Mesodermal cell (in vitro differentiated cells): ENCODE results near the gene RPL10A.

ENCODE experiments used
- H3K27ac ChIP-seq: 2 replicates; pipeline ENCODE4 v1.7.0; 2013; ENCODE audit warnings: mild to moderate bottlenecking, low read depth, low read length, moderate library complexity; ENCODE audit not compliant: severe bottlenecking
- H3K36me3 ChIP-seq: 2 replicates; pipeline ENCODE4 v1.7.1; 2013; ENCODE audit warnings: mild to moderate bottlenecking, low read length, moderate library complexity; ENCODE audit not compliant: control insufficient read depth, insufficient read depth
- H3K4me1 ChIP-seq: one replicate; pipeline ENCODE4 v1.7.1; 2013; ENCODE audit warnings: mild to moderate bottlenecking, low read length; ENCODE audit not compliant: insufficient read depth, control insufficient read depth, poor library complexity, severe bottlenecking
- H3K4me3 ChIP-seq: 2 replicates; pipeline ENCODE4 v1.7.0; 2013; ENCODE audit warnings: low read length, control low read depth, mild to moderate bottlenecking; ENCODE audit not compliant: insufficient read depth, poor library complexity, severe bottlenecking; ENCODE audit errors: extremely low read depth
- H3K9me3 ChIP-seq: 2 replicates; pipeline ENCODE4 v1.7.1; 2013; ENCODE audit warnings: mild to moderate bottlenecking, low read length, moderate library complexity; ENCODE audit not compliant: control insufficient read depth
- WGBS, 2 experiments: methylation state at CpG; one replicate each; pipeline ENCODE4 v1.1.5; 2013; ENCODE audit warnings: missing lambda C conversion rate in 2 of 2; ENCODE audit not compliant: insufficient coverage in 2 of 2; 5-methylcytosine and 5-hydroxymethylcytosine counted together

Gene RPL10A

GRCh38 chr6:35501784-35502183 is 33.6 kb downstream of the RPL10A start:
- Histone ChIP-seq H3K36me3 (no peaks in the 10 kb centered on the region), H3K9me3 (no peaks in the 10 kb centered on the region), H3K4me1 (peaks cover 16% of the 10 kb centered on the region), H3K27ac (no peak overlapping the region), H3K4me3 (no peak overlapping the region)
- 100% methylated on average over 2 of the region's 2 CpGs; no CpG with 5 or more reads in 1 of the 2 experiments for WGBS, 2 experiments

GRCh38 chr6:35503534-35503933 is 35.3 kb downstream of the RPL10A start:
- Histone ChIP-seq H3K36me3 (no peaks in the 10 kb centered on the region), H3K4me3 (no peak overlapping the region), H3K4me1 (peaks cover 12% of the 10 kb centered on the region), H3K9me3 (no peaks in the 10 kb centered on the region), H3K27ac (no peak overlapping the region)
- WGBS, 2 experiments, result 86 to 93% methylated on average over 11 to 13 of the region's 15 CpGs

- no peaks in the 10 kb centered on the region for H3K4me1 ChIP-seq
Observed at GRCh38 chr6:35505999-35506412, 37.8 kb downstream of the RPL10A start.

GRCh38 chr6:35506536-35506935 is 38.3 kb downstream of the RPL10A start:
- no peak overlapping the region for H3K27ac ChIP-seq
- no CpG with 5 or more reads among the region's 3 CpGs for WGBS, 2 experiments
- no peaks in the 10 kb centered on the region for H3K9me3 ChIP-seq
- H3K4me3 ChIP-seq, result no peak overlapping the region
- H3K36me3 ChIP-seq, result no peaks in the 10 kb centered on the region
- H3K4me1 ChIP-seq, result no peaks in the 10 kb centered on the region

More at GRCh38 chr6:35505999-35506412, 37.8 kb downstream of the RPL10A start:
- Histone ChIP-seq H3K27ac (no peak overlapping the region), H3K4me3 (no peak overlapping the region), H3K9me3 (no peaks in the 10 kb centered on the region), H3K36me3 (no peaks in the 10 kb centered on the region)
- 55 to 56% methylated on average over 14 to 15 of the region's 21 CpGs for WGBS, 2 experiments

- no peaks in the 10 kb centered on the region for H3K4me1 ChIP-seq
- H3K4me3 ChIP-seq, result no peak overlapping the region
- no peak overlapping the region for H3K27ac ChIP-seq
- WGBS, 2 experiments, result 100% methylated on average over 1 of the region's 2 CpGs; no CpG with 5 or more reads in 1 of the 2 experiments
- no peaks in the 10 kb centered on the region for H3K9me3 ChIP-seq
- no peaks in the 10 kb centered on the region for H3K36me3 ChIP-seq
Observed at GRCh38 chr6:35507221-35507620, 39.0 kb downstream of the RPL10A start.

GRCh38 chr6:35508027-35508426 is 39.8 kb downstream of the RPL10A start:
- no peaks in the 10 kb centered on the region for H3K9me3 ChIP-seq
- no peak overlapping the region for H3K27ac ChIP-seq
- no peaks in the 10 kb centered on the region for H3K4me1 ChIP-seq
- no peak overlapping the region for H3K4me3 ChIP-seq
- 43 to 64% methylated on average over 1 of the region's 2 CpGs for WGBS, 2 experiments
- H3K36me3 ChIP-seq, result no peaks in the 10 kb centered on the region

GRCh38 chr6:35508542-35508941 is 40.3 kb downstream of the RPL10A start:
- Histone ChIP-seq H3K36me3 (no peaks in the 10 kb centered on the region), H3K4me1 (no peaks in the 10 kb centered on the region), H3K4me3 (no peak overlapping the region), H3K27ac (no peak overlapping the region), H3K9me3 (no peaks in the 10 kb centered on the region)
- 45 to 100% methylated on average over 1 to 4 of the region's 5 CpGs for WGBS, 2 experiments

- Histone ChIP-seq H3K4me3 (no peak overlapping the region), H3K36me3 (no peaks in the 10 kb centered on the region), H3K4me1 (no peaks in the 10 kb centered on the region), H3K27ac (no peak overlapping the region), H3K9me3 (no peaks in the 10 kb centered on the region)
- 77 to 89% methylated on average over 3 of the region's 7 CpGs for WGBS, 2 experiments
Observed at GRCh38 chr6:35510916-35511561, 42.8 kb downstream of the RPL10A start.

- Histone ChIP-seq H3K27ac (no peak overlapping the region), H3K9me3 (no peaks in the 10 kb centered on the region), H3K4me3 (no peak overlapping the region), H3K4me1 (no peaks in the 10 kb centered on the region), H3K36me3 (no peaks in the 10 kb centered on the region)
- 89 to 91% methylated on average over 31 to 32 of the region's 32 CpGs for WGBS, 2 experiments
Observed at GRCh38 chr6:35511562-35511941, 43.4 kb downstream of the RPL10A start.

GRCh38 chr6:35512006-35512405 is 43.8 kb downstream of the RPL10A start:
- no peaks in the 10 kb centered on the region for H3K36me3 ChIP-seq
- H3K4me3 ChIP-seq, result no peak overlapping the region
- H3K9me3 ChIP-seq, result no peaks in the 10 kb centered on the region
- no peaks in the 10 kb centered on the region for H3K4me1 ChIP-seq
- WGBS, 2 experiments, result 69 to 80% methylated on average over 4 to 9 of the region's 26 CpGs
- no peak overlapping the region for H3K27ac ChIP-seq

- 49 to 73% methylated on average over 3 to 4 of the region's 10 CpGs for WGBS, 2 experiments
- no peak within 1 kb of the TSS for H3K27ac ChIP-seq
- no peaks in the 10 kb centered on the region for H3K9me3 ChIP-seq
- H3K4me1 ChIP-seq, result no peaks in the 10 kb centered on the region
- no peak within 1 kb of the TSS for H3K4me3 ChIP-seq
- H3K36me3 ChIP-seq, result no peaks in the 10 kb centered on the region
Observed at GRCh38 chr6:35512740-35513139, 44.5 kb downstream of the RPL10A start, which contains the start of gene TULP1. Gene TULP1, minus strand, starts transcription at chr6:35512896. Its CDS starts 38 bp downstream, at chr6:35512858.
